ENCODE results near the gene MYO7A.

Gene MYO7A

GRCh38 chr11:77129069-77129841 is 1.2 kb downstream of the MYO7A start:
- DNase-seq: no peak

- DNase-seq: no peak
These were observed 2.1 kb downstream of the MYO7A start for GRCh38 chr11:77129842-77130756.

GRCh38 chr11:77130763-77131513 is 2.9 kb downstream of the MYO7A start:
- no peak for DNase-seq

GRCh38 chr11:77131560-77131959 is 3.5 kb downstream of the MYO7A start:
- DNase-seq: no peak

GRCh38 chr11:77135069-77135468 is 7.0 kb downstream of the MYO7A start:
- DNase-seq: no peak

GRCh38 chr11:77136074-77136473 is 8.0 kb downstream of the MYO7A start:
- no peak for DNase-seq

- no peak for DNase-seq
These were observed 8.9 kb downstream of the MYO7A start for GRCh38 chr11:77136784-77137420.

GRCh38 chr11:77137421-77137820 is 9.4 kb downstream of the MYO7A start:
- no peak for DNase-seq

- DNase-seq: no peak
These were observed 10.1 kb downstream of the MYO7A start for GRCh38 chr11:77138106-77138649.

GRCh38 chr11:77139201-77139600 is 11.2 kb downstream of the MYO7A start:
- no peak for DNase-seq

GRCh38 chr11:77140231-77140851 is 12.3 kb downstream of the MYO7A start:
- DNase-seq: no peak

- no peak for DNase-seq
These were observed 13.0 kb downstream of the MYO7A start for GRCh38 chr11:77141034-77141433.

- no peak for DNase-seq
These were observed 13.4 kb downstream of the MYO7A start for GRCh38 chr11:77141475-77141874.

- DNase-seq: no peak
These were observed 14.3 kb downstream of the MYO7A start for GRCh38 chr11:77142091-77142975.

GRCh38 chr11:77143405-77144020 is 15.5 kb downstream of the MYO7A start:
- DNase-seq: no peak

GRCh38 chr11:77144196-77144856 is 16.3 kb downstream of the MYO7A start:
- no peak for DNase-seq

GRCh38 chr11:77144857-77145428 is 16.9 kb downstream of the MYO7A start:
- DNase-seq: no peak

- DNase-seq: no peak
These were observed 18.4 kb downstream of the MYO7A start for GRCh38 chr11:77146261-77147035.

GRCh38 chr11:77147036-77147315 is 18.9 kb downstream of the MYO7A start:
- no peak for DNase-seq
